Thyroid gland (tissue), 4 donors: ENCODE measurements around the gene RAC2. TPM values are rescaled to one million over a fixed set of nuclear protein-coding genes. Genes with fewer than 3 reads are reported as not detected.
A peak's percentile ranks its signal among the peaks of the same experiment; 100 is the strongest.

Experiments
- DNase-seq, 2 donors: peaks; one replicate each; pipeline ENCODE4 v3.0.0-alpha.2; 2019
- H3K27ac ChIP-seq, 3 donors: fragments of 200-600 bp; sonication (generic); 1 replicate in 2 of 3; 2 replicates in 1 of 3; pipeline ENCODE4 v1.5.1; 2016 to 2019; ENCODE audit warnings: mild to moderate bottlenecking in 1 of 3, moderate library complexity in 1 of 3
- H3K27me3 ChIP-seq: fragments of 200-600 bp; sonication (generic); one replicate; pipeline ENCODE4 v1.5.1; 2019
- H3K36me3 ChIP-seq, 2 donors: fragments of 200-600 bp; sonication (generic); one replicate each; pipeline ENCODE4 v1.5.1; 2016 to 2019
- H3K4me1 ChIP-seq, 2 donors: fragments of 200-600 bp; sonication (generic); one replicate each; pipeline ENCODE4 v1.5.1; 2017 to 2019
- H3K4me3 ChIP-seq, 3 donors: fragments of 200-600 bp; sonication (generic); replicated peaks in 1 of 3; 1 replicate in 2 of 3; 2 replicates in 1 of 3; pipeline ENCODE4 v1.5.1; 2016; ENCODE audit warnings: mild to moderate bottlenecking in 1 of 3
- H3K9me3 ChIP-seq: fragments of 200-600 bp; sonication (generic); one replicate; pipeline ENCODE4 v1.5.1; 2017
- CTCF ChIP-seq, 6 experiments: fragments of 200-600 bp in 3 of 6; fragments of 450-650 bp in 3 of 6; sonication (generic) in 3 of 6; IDR thresholded peaks; one replicate each; pipeline ENCODE4 v1.5.1; 2016 to 2019; ENCODE audit warnings: antibody characterized with exemption in 6 of 6, mild to moderate bottlenecking in 2 of 6, inconsistent platforms in 1 of 6, moderate library complexity in 1 of 6
- POLR2A ChIP-seq, 2 donors: fragments of 450-650 bp; IDR thresholded peaks; one replicate each; pipeline ENCODE4 v1.6.1; 2017; ENCODE audit warnings: antibody characterized with exemption in 2 of 2, mild to moderate bottlenecking in 2 of 2, moderate library complexity in 1 of 2
- WGBS, 2 donors: methylation state at CpG; one replicate each; pipeline ENCODE4 v1.1.5; 2017; 5-methylcytosine and 5-hydroxymethylcytosine counted together
- intact Hi-C: fragments of 100-400 bp; cut with DNase I; formaldehyde crosslinking; loops from one replicate; pipeline ENCODE4 v1.15.1; 2023
- total RNA-seq, 4 donors: library from RNA; depleted of rRNA; stranded (reverse); fragments of >200 nt; gene quantifications; one replicate each; pipeline ENCODE4 v1.2.3, GENCODE V29; 2016

RAC2 gene
- total RNA-seq, 4 donors from 2014 or later, result 3.6 to 6.0 (median 4.6) TPM

GRCh38 chr22:37249986-37250385, 5.9 kb upstream of the RAC2 start:
- Histone ChIP-seq H3K27ac (no peak overlapping the region), H3K4me1 (no peaks in the 10 kb centered on the region), H3K36me3 (no peaks in the 10 kb centered on the region), H3K4me3 (no peak overlapping the region), H3K27me3 (no peaks in the 10 kb centered on the region), H3K9me3 (no peaks in the 10 kb centered on the region)
- TF ChIP-seq POLR2A (IDR thresholded peaks at IDR 0.05), result no peak
- TF ChIP-seq CTCF (IDR thresholded peaks at IDR 0.05), result no peak
- no peak for DNase-seq
- 76 to 84% methylated on average over 12 of the region's 12 CpGs for WGBS, 2 donors
- intact Hi-C loops, result no loop called here

- intact Hi-C loops, result no loop called here
- DNase-seq, result no peak
Measured at GRCh38 chr22:37248251-37248650, 4.2 kb upstream of the RAC2 start.

GRCh38 chr22:37245740-37246139, 1.7 kb upstream of the RAC2 start:
- no peak overlapping the region for H3K27ac ChIP-seq
- WGBS, 2 donors, result 73 to 79% methylated on average over 6 of the region's 6 CpGs

More at GRCh38 chr22:37248251-37248650, 4.2 kb upstream of the RAC2 start:
- 74 to 78% methylated on average over 6 of the region's 6 CpGs for WGBS, 2 donors
- no peak for TF ChIP-seq POLR2A (IDR thresholded peaks at IDR 0.05)
- H3K36me3 ChIP-seq, result no peaks in the 10 kb centered on the region
- no peak overlapping the region for H3K27ac ChIP-seq
- no peak overlapping the region for H3K4me3 ChIP-seq
- no peaks in the 10 kb centered on the region for H3K9me3 ChIP-seq
- no peaks in the 10 kb centered on the region for H3K4me1 ChIP-seq
- no peaks in the 10 kb centered on the region for H3K27me3 ChIP-seq

GRCh38 chr22:37244922-37245722, 1.1 kb upstream of the RAC2 start:
- 68 to 72% methylated on average over 16 to 20 of the region's 22 CpGs for WGBS, 2 donors
- Histone ChIP-seq H3K9me3 (no peaks in the 10 kb centered on the region), H3K36me3 (no peaks in the 10 kb centered on the region), H3K27ac (no peak overlapping the region), H3K27me3 (no peaks in the 10 kb centered on the region), H3K4me1 (no peaks in the 10 kb centered on the region), H3K4me3 (no peak overlapping the region)
- no peak for DNase-seq
- TF ChIP-seq CTCF (IDR thresholded peaks at IDR 0.05), result no peak
- TF ChIP-seq POLR2A (IDR thresholded peaks at IDR 0.05), result no peak
- intact Hi-C loops, result no loop called here

More at GRCh38 chr22:37245740-37246139, 1.7 kb upstream of the RAC2 start:
- H3K4me3 ChIP-seq, result no peak overlapping the region
- intact Hi-C loops, result no loop called here
- H3K4me1 ChIP-seq, result no peaks in the 10 kb centered on the region
- H3K9me3 ChIP-seq, result no peaks in the 10 kb centered on the region
- no peak for DNase-seq
- TF ChIP-seq CTCF (IDR thresholded peaks at IDR 0.05) (no peak), POLR2A (IDR thresholded peaks at IDR 0.05) (no peak)
- no peaks in the 10 kb centered on the region for H3K27me3 ChIP-seq
- no peaks in the 10 kb centered on the region for H3K36me3 ChIP-seq

- DNase-seq, result no peak
- 45 to 59% methylated on average over 5 to 8 of the region's 12 CpGs for WGBS, 2 donors
- TF ChIP-seq POLR2A (IDR thresholded peaks at IDR 0.05) (no peak), CTCF (IDR thresholded peaks at IDR 0.05) (no peak)
- H3K4me1 ChIP-seq, result no peaks in the 10 kb centered on the region
- peak overlapping the region in 1 of 3 donors; percentile 4 for H3K4me3 ChIP-seq
- no peaks in the 10 kb centered on the region for H3K36me3 ChIP-seq
- intact Hi-C loops, result no loop called here
- no peak overlapping the region for H3K27ac ChIP-seq
- H3K9me3 ChIP-seq, result no peaks in the 10 kb centered on the region
- H3K27me3 ChIP-seq, result no peaks in the 10 kb centered on the region
Measured at GRCh38 chr22:37243402-37244113, 511 bp downstream of the RAC2 start.
